Activated CD4-positive, alpha-beta memory T cell treated with anti-CD3 and anti-CD28 coated beads, Interleukin-2, amount 10 ng/mL, durations not matched to agents 7 days and 5 days (primary cell): Measurements from ENCODE around the gene GSTO1. TPM values are rescaled to one million over a fixed set of nuclear protein-coding genes. Genes with fewer than 3 reads are reported as not detected.

Experiments used
- CTCF ChIA-PET: fragments of 350-600 bp; sonication (Branson Sonifier 250); formaldehyde crosslinking; loops from one replicate; lab custom pipeline; 2021; ENCODE audit warnings: antibody characterized with exemption, inconsistent platforms; lab: Charles Lee
- POLR2A ChIA-PET: fragments of 350-600 bp; sonication (Branson Sonifier 250); formaldehyde crosslinking; loops from one replicate; lab custom pipeline; 2021; ENCODE audit warnings: antibody characterized with exemption; lab: Charles Lee
- DNase-seq: peaks from one replicate; pipeline ENCODE4 v3.0.0-alpha.2; 2020
- H3K27ac Mint-ChIP-seq: one replicate; pipeline ENCODE4 v1.8.0; 2021; ENCODE audit warnings: mild to moderate bottlenecking, mixed read lengths
- H3K27me3 Mint-ChIP-seq: one replicate; pipeline ENCODE4 v1.8.0; 2021; ENCODE audit warnings: mixed read lengths
- H3K36me3 Mint-ChIP-seq: one replicate; pipeline ENCODE4 v1.8.0; 2021; ENCODE audit warnings: low read depth, mixed read lengths
- H3K4me1 Mint-ChIP-seq: one replicate; pipeline ENCODE4 v1.8.0; 2021; ENCODE audit warnings: mixed read lengths
- H3K4me3 Mint-ChIP-seq: one replicate; pipeline ENCODE4 v1.8.0; 2021; ENCODE audit warnings: mild to moderate bottlenecking, mixed read lengths
- H3K9me3 Mint-ChIP-seq: one replicate; pipeline ENCODE4 v1.8.0; 2021; ENCODE audit warnings: mixed read lengths
- total RNA-seq, 2 experiments: library from RNA; stranded (reverse); gene quantifications; one replicate each; pipeline ENCODE4 v1.2.3, GENCODE V29; 2021

The GSTO1 gene
- 100 to 1,000 TPM; 139 to 142 TPM for total RNA-seq

DNA sequence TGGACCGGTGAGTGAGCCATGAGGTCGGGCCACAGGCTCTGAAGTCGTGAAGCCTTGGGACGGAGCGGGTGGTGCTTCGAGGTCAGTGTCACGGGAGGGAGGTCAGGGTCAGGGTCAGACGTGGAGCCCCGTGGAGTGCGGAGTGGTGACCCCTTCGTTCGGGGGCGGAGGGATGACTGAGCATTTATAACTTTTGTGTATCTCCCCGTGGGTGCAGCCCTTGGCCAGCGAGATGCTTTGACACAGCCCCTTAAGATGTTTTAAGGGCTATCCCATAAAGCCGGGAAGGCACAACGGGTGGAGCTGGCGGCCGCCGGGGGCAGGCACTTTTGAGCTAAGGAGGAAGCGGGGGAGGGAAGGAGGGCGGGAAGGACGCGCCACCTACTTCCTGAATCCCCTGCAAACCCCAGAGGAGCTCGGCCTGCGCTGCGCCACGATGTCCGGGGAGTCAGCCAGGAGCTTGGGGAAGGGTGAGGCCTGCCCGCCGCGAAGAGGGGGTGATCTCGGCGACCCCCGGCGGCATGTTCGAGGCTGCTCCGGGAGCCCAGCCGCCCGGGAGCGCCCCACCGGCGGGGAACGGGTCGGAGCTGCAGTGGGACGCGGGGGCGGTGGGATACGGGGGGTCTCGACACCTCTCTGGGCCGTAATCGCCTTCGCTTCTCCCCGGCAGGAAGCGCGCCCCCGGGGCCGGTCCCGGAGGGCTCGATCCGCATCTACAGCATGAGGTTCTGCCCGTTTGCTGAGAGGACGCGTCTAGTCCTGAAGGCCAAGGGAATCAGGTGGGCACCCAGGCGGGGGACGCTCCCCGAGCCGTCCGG is at the start of gene GSTO1:
GSTO1 (plus strand) TSS at position 400 of the 818 bp plus-strand sequence; CDS start at position 437, 37 bp downstream.
- ChIA-PET CTCF (interaction anchor here (0.9 to 8.1 kb wide), 10 partner anchors 9 to 133 kb away, joined by 3 to 61 read pairs (median 6); partner anchors contain the start of genes CFAP58 and SFR1), POLR2A (interaction anchor here (0.6 to 6.5 kb wide), 15 partner anchors 7 to 367 kb away, joined by 3 to 62 read pairs (median 4); partner anchors contain the start of genes CFAP43, GSTO2, ITPRIP and SFR1)
- Mint-ChIP-seq H3K4me1 (peaks cover 50% of the 10 kb centered on the region), H3K27me3 (peaks cover 14% of the 10 kb centered on the region), H3K4me3 (peak within 1 kb of the TSS; percentile 97), H3K36me3 (peaks cover 41% of the 10 kb centered on the region), H3K27ac (peak within 1 kb of the TSS; percentile 92), H3K9me3 (no peaks in the 10 kb centered on the region)
- peak; percentile 62 for DNase-seq

DNA sequence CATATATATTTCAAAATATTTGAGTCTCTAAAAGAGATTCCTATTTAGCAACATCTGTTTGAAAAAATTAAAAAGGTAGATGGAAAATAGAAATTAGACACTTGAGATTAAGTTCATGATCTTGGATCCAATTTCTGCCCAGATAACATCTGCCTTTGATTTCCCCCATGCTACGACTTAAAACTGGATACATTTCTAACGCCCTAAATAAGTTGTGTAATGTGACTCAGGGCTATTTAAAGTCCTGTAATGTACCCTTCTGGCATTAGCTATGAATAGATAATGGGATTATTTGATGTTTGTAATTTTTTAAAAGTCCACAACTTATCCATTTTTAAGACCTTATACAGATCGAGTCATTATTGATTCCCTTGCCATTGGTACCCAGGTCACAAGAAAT is 46.0 kb upstream of the GSTO1 start:
- H3K27me3 Mint-ChIP-seq: peaks cover 38% of the 10 kb centered on the region
- CTCF ChIA-PET: no interaction called here

DNA sequence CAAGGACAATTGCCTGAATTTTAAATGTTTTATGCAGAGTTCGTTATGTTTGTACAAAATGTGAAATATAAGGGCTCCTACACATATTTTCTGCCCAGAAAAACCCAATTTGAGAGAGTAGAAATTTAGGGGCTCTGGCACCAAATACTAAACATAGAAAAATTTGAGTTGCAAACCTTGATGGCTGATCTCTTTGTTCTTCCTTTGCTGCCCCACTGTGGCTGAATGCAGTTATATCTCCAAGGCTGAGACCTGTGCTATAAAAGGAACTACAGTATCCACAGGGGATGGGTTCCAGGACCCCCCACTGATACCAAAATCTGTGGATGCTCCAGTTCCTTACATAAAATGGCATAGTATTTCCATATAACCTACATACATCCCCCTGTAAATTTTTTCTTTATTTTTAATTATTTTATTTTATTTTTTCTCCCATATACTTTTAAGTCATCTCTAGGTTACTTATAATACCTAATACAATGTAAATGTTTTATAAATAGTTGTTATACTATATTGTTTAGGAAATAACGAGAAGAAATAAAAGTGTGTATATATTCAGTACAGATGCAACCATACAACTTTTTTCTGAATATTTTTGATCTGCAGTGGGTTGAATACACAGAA is 45.0 kb upstream of the GSTO1 start:
- peak; percentile 38 for DNase-seq
- Mint-ChIP-seq H3K27me3 (peaks cover 35% of the 10 kb centered on the region), H3K27ac (no peak overlapping the region), H3K4me1 (no peaks in the 10 kb centered on the region), H3K9me3 (no peaks in the 10 kb centered on the region), H3K4me3 (no peak overlapping the region), H3K36me3 (no peaks in the 10 kb centered on the region)
- ChIA-PET CTCF (interaction anchor here (0.9 to 1.1 kb wide), 2 partner anchors 319 to 322 kb away, joined by 3 to 5 read pairs; no protein-coding TSS in a partner anchor), POLR2A (no interaction called here)

More for the DNA sequence above, 46.0 kb upstream of the GSTO1 start:
- POLR2A ChIA-PET: no interaction called here
- Mint-ChIP-seq H3K36me3 (no peaks in the 10 kb centered on the region), H3K27ac (no peak overlapping the region), H3K9me3 (no peaks in the 10 kb centered on the region), H3K4me1 (no peaks in the 10 kb centered on the region), H3K4me3 (no peak overlapping the region)
- no peak for DNase-seq

DNA sequence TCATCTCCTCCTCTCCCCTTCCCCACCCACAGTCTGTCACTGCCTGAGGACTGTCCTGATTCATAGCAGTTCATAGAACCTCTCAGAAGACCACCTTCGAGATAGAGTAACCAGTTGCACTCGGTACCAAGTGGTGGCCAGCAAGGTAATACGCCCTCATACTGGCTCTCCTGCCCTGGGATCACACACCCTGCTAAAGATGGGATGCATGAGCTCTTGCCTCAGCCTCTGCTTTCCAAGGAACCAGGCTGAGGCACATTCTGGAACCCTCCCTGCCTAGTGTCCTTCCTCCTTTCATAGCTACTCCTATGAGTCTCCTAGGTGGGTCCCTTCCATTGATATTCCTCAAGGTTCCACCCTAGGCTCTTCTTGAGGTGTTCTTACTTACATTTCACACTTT is 38.1 kb upstream of the GSTO1 start:
- no peak for DNase-seq
- POLR2A ChIA-PET: no interaction called here
- no peaks in the 10 kb centered on the region for H3K36me3 Mint-ChIP-seq
- no peak overlapping the region for H3K27ac Mint-ChIP-seq
- CTCF ChIA-PET: no interaction called here
- H3K27me3 Mint-ChIP-seq: peaks cover 24% of the 10 kb centered on the region
- H3K4me3 Mint-ChIP-seq: no peak overlapping the region
- no peaks in the 10 kb centered on the region for H3K9me3 Mint-ChIP-seq
- peaks cover 6% of the 10 kb centered on the region for H3K4me1 Mint-ChIP-seq

DNA sequence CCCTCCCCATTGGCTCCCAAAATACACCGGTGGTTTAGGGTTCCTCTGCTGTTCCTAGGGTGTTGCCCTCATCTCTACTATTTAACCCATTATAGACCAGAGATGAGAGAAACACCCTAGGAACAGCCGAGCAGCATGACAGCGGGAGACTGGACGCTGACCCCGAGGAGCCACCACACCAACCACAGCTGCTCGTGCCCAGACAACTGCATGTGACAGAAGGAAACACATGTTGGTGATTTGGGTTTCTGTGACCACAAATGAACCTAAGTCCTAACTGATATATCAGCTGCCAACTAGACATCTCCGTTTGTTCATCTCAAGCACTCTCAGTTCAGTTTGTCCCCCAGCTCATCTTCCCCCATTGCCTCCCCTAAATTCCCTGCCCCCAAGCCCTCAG is 35.9 kb upstream of the GSTO1 start:
- H3K27me3 Mint-ChIP-seq: peaks cover 18% of the 10 kb centered on the region
- DNase-seq: no peak
- no peak overlapping the region for H3K27ac Mint-ChIP-seq
- no peak overlapping the region for H3K4me3 Mint-ChIP-seq
- H3K4me1 Mint-ChIP-seq: peaks cover 6% of the 10 kb centered on the region
- ChIA-PET POLR2A (no interaction called here), CTCF (no interaction called here)
- H3K9me3 Mint-ChIP-seq: no peaks in the 10 kb centered on the region
- no peaks in the 10 kb centered on the region for H3K36me3 Mint-ChIP-seq

DNA sequence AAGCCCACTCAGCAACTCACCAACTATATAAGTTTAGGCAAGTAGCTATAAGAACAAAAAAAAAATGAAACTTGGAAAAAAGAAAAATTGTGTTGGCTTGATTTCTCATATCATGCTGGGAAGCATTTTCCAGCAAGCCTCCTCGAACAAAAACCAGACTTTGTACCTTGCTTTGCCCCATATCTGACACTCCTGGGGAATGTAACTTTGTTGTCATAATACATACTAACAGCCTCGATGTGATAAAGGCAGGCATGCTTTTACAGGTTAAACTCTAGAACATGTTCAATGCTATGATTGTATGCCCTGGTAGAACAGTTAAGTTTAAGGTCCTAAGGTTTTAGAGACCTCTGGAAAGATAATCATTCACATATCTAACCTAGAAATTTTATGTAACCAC is 34.2 kb upstream of the GSTO1 start:
- Mint-ChIP-seq H3K27me3 (peaks cover 21% of the 10 kb centered on the region), H3K4me1 (peaks cover 6% of the 10 kb centered on the region), H3K4me3 (no peak overlapping the region), H3K27ac (no peak overlapping the region), H3K36me3 (no peaks in the 10 kb centered on the region), H3K9me3 (no peaks in the 10 kb centered on the region)
- ChIA-PET POLR2A (interaction anchor here (0.9 kb wide), 1 partner anchor 99 kb away, joined by 3 read pairs; the partner anchor contains the start of gene SFR1), CTCF (interaction anchor here (1.2 kb wide), 1 partner anchor 9 kb away, joined by 3 read pairs; no protein-coding TSS in a partner anchor)
- DNase-seq: no peak

DNA sequence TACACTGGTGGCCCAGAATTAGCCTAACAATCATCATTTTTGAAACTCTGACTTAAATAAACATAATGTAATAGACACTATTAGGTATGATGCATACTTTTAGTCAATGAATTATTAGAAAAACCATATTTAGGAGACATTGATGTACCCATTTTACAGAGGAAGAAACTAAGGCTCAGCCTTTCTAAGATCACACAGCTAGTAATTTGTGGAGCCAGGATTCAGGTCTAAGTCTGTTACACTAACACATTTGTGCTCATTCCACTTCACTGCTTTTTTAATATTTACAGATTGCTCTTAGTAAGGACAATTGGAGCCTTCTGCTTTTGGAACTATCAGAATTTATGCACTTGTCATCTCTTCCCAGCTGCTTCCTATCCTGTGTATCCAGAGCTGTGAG is 31.4 kb upstream of the GSTO1 start:
- no peak for DNase-seq
- Mint-ChIP-seq H3K36me3 (no peaks in the 10 kb centered on the region), H3K9me3 (no peaks in the 10 kb centered on the region), H3K4me1 (peaks cover 6% of the 10 kb centered on the region), H3K4me3 (no peak overlapping the region), H3K27ac (no peak overlapping the region), H3K27me3 (peaks cover 27% of the 10 kb centered on the region)
- POLR2A ChIA-PET: no interaction called here
- CTCF ChIA-PET: no interaction called here

DNA sequence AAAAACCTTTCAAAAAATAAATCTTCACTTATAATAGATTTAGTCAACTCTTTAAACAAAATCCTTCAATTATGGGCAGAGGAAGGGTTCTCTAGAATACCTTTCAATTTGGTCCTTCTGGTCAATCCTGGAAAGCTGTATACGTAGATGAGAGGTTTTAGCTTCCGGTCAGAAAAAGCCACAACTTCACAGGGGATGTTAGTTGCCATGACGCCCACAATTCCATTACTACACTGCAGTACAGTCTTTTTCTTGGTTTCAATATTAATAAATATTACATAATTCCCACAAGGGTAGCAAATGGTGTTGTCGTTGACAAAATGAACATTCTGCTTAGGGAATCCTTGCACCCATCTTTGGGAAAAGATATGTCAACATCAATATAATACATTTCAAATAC is 24.2 kb upstream of the GSTO1 start:
- Mint-ChIP-seq H3K4me1 (peaks cover 17% of the 10 kb centered on the region), H3K27me3 (peaks cover 30% of the 10 kb centered on the region)
- CTCF ChIA-PET: interaction anchor here (0.8 kb wide), 1 partner anchor 9 kb away, joined by 3 read pairs; no protein-coding TSS in a partner anchor

DNA sequence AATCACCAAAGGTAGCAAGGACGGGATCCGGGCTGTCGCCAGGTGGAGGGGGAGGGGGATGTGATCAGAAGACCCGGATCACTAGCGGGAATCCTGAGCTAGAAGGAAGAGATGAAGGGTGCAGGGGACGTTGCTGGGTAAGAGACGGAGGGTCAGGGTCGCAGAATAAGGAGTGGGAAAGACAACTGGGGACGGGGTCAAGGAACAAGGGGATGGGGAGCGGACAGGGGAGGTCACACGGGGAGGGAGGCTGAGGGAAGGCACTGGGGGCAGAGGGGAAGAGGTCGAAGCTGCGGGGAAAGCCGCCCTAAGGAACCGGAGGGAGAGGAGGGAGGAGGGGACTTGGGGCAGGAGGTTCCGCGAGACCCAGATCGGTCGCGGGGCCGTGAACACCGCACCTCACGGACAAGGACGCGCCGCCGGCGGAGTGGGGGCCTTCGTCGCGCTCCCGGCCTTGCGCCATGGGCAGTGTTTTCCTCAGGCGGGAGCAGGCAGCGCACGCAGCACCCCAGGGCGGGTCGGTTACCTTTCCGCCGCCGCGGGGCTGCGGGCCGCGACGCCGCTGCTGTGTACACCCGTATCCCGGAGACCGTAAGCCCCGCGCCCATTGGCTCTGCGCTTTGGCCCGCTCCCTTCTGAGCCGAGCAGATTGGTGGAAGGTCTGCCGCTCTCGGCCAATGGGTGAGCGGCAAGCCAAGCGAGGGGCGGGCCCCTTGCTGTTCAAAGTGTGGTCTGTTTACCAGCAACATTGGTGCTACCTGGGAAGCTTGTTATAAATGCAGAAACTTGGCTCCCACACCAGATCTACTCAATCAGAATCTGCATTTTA is 22.7 kb upstream of the GSTO1 start, which contains the start of gene CFAP43:
CFAP43 (minus strand) TSS at position 581 of the 829 bp plus-strand sequence; CDS start at position 463, 118 bp downstream.
- H3K9me3 Mint-ChIP-seq: peaks cover 12% of the 10 kb centered on the region
- CTCF ChIA-PET: interaction anchor here (1.0 to 1.4 kb wide), 2 partner anchors 43 to 64 kb away, joined by 3 to 4 read pairs; no protein-coding TSS in a partner anchor
- peak within 1 kb of the TSS; percentile 63 for H3K27ac Mint-ChIP-seq

More for the DNA sequence above, 24.2 kb upstream of the GSTO1 start:
- no peak for DNase-seq
- H3K9me3 Mint-ChIP-seq: peaks cover 5% of the 10 kb centered on the region
- POLR2A ChIA-PET: interaction anchor here (1.0 kb wide), 1 partner anchor 108 kb away, joined by 3 read pairs; no protein-coding TSS in a partner anchor
- no peak overlapping the region for H3K27ac Mint-ChIP-seq
- no peak overlapping the region for H3K4me3 Mint-ChIP-seq
- peaks cover 2% of the 10 kb centered on the region for H3K36me3 Mint-ChIP-seq

DNA sequence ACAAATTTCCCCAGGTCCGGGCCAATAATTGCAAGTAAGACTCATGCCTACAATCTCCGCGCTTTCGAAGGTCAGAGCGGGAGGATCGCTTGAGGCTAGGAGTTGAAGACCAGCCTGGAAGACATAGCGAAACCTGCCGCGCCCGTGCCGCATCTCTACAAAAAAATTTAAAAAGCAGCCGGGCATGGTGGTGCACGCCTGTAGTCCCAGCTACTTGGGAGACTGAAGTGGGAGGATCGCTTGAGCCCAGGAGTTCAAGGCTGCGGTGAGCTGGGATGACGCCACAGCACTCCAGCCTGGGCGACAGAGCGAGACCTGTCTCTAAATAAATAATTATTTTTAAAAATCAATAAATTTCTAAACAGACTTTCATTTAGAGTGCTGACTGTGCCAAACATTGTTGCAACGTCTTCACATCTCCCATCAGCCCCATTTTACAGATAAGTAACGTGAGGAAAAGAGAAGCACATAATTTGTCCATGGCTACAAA is 22.0 kb upstream of the GSTO1 start:
- Mint-ChIP-seq H3K27me3 (peaks cover 43% of the 10 kb centered on the region), H3K36me3 (peaks cover 2% of the 10 kb centered on the region), H3K4me3 (peak overlapping the region; percentile 86), H3K4me1 (peaks cover 17% of the 10 kb centered on the region), H3K9me3 (peaks cover 12% of the 10 kb centered on the region), H3K27ac (no peak overlapping the region)
- POLR2A ChIA-PET: interaction anchor here (0.6 to 2.2 kb wide), 8 partner anchors 14 to 111 kb away, joined by 3 to 16 read pairs (median 4); partner anchors contain the start of genes GSTO1, GSTO2 and SFR1
- CTCF ChIA-PET: interaction anchor here (0.8 to 1.4 kb wide), 3 partner anchors 42 to 111 kb away, joined by 3 to 4 read pairs (median 3); partner anchors contain the start of gene SFR1
- no peak for DNase-seq

More for the DNA sequence above, 22.7 kb upstream of the GSTO1 start, which contains the start of gene CFAP43:
- peaks cover 39% of the 10 kb centered on the region for H3K27me3 Mint-ChIP-seq
- peaks cover 2% of the 10 kb centered on the region for H3K36me3 Mint-ChIP-seq
- H3K4me3 Mint-ChIP-seq: peak within 1 kb of the TSS; percentile 86
- peaks cover 17% of the 10 kb centered on the region for H3K4me1 Mint-ChIP-seq
- peak; percentile 99 for DNase-seq
- POLR2A ChIA-PET: interaction anchor here (0.6 to 2.2 kb wide), 6 partner anchors 14 to 110 kb away, joined by 3 to 16 read pairs (median 6); partner anchors contain the start of genes GSTO1, GSTO2 and SFR1

DNA sequence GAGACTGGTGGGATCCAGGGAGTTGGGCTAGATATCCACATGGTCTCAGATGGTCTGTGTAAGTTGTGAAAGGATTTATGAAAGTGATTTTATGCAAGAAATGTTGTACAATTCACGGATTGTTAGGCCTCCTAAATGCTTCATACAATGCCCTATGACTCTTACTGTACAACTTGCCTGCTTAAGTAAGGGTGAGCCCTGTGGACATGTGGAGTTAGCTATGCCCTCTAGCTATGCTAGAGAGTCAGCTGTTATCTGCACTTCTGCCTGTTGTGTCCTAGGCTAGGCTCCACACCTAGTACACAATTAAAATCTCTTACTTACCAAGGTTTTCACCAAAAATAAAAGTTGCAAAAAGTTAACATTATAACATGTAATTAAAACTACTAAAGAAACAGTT is 20.9 kb upstream of the GSTO1 start:
- H3K4me1 Mint-ChIP-seq: peaks cover 17% of the 10 kb centered on the region
- ChIA-PET POLR2A (interaction anchor here (0.8 kb wide), 1 partner anchor 105 kb away, joined by 3 read pairs; the partner anchor contains the start of gene ITPRIP), CTCF (no interaction called here)
- peaks cover 12% of the 10 kb centered on the region for H3K9me3 Mint-ChIP-seq
- H3K36me3 Mint-ChIP-seq: peaks cover 2% of the 10 kb centered on the region
- H3K27ac Mint-ChIP-seq: no peak overlapping the region
- no peak for DNase-seq
- peak overlapping the region; percentile 50 for H3K4me3 Mint-ChIP-seq
- peaks cover 46% of the 10 kb centered on the region for H3K27me3 Mint-ChIP-seq

DNA sequence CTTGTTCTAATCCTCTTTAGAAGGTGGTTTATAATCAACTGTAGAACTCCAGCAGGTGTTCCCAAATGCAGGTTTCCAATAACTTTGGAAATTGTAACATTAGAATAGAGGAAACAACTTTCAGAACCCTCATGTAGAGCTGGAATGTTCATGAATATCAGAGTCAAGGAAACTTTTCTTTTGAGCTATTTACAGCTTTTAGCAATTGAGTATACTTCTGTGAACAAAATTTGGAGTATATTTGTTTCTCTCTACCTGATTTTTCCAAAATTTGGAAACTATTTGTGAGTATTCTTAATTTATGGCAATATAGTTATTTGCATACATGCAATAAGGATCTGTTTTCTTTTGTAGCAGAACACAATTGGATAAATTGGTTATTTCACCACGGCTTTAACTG is 19.8 kb upstream of the GSTO1 start:
- ChIA-PET POLR2A (no interaction called here), CTCF (no interaction called here)
- peaks cover 17% of the 10 kb centered on the region for H3K4me1 Mint-ChIP-seq
- DNase-seq: no peak
- H3K36me3 Mint-ChIP-seq: peaks cover 2% of the 10 kb centered on the region
- H3K27me3 Mint-ChIP-seq: peaks cover 52% of the 10 kb centered on the region
- no peak overlapping the region for H3K4me3 Mint-ChIP-seq
- H3K9me3 Mint-ChIP-seq: peaks cover 12% of the 10 kb centered on the region
- H3K27ac Mint-ChIP-seq: no peak overlapping the region
